GM18520 (cell line): ENCODE measurements around the gene PRSS21.

Experiments
- ATAC-seq: cut with Tn5 transposase; IDR thresholded peaks from one replicate; pipeline ENCODE4 v1.9.1; 2021; ENCODE audit not compliant: unreplicated experiment

The PRSS21 gene

GRCh38 chr16:2803545-2804195 lies 13.4 kb upstream of the PRSS21 start:
- ATAC-seq = no peak

- ATAC-seq = no peak
Measured at GRCh38 chr16:2804728-2805127, 12.3 kb upstream of the PRSS21 start.

- ATAC-seq = no peak
Measured at GRCh38 chr16:2806286-2806685, 10.8 kb upstream of the PRSS21 start.

GRCh38 chr16:2808181-2808580 lies 8.9 kb upstream of the PRSS21 start:
- no peak for ATAC-seq

- ATAC-seq = no peak
Measured at GRCh38 chr16:2809149-2809760, 7.8 kb upstream of the PRSS21 start.

- no peak for ATAC-seq
Measured at GRCh38 chr16:2810651-2811050, 6.4 kb upstream of the PRSS21 start.

GRCh38 chr16:2811703-2812471 lies 5.2 kb upstream of the PRSS21 start:
- no peak for ATAC-seq

GRCh38 chr16:2813771-2814221 lies 3.2 kb upstream of the PRSS21 start:
- no peak for ATAC-seq

- no peak for ATAC-seq
Measured at GRCh38 chr16:2814551-2815298, 2.3 kb upstream of the PRSS21 start.

- no peak for ATAC-seq
Measured at GRCh38 chr16:2815299-2815771, 1.7 kb upstream of the PRSS21 start.

- ATAC-seq = no peak
Measured at GRCh38 chr16:2817340-2818271, 569 bp downstream of the PRSS21 start.

- ATAC-seq = no peak
Measured at GRCh38 chr16:2818272-2818876, 1.3 kb downstream of the PRSS21 start.

GRCh38 chr16:2819179-2819938 lies 2.3 kb downstream of the PRSS21 start:
- ATAC-seq = no peak

GRCh38 chr16:2819939-2820835 lies 3.1 kb downstream of the PRSS21 start:
- no peak for ATAC-seq

- ATAC-seq = no peak
Measured at GRCh38 chr16:2820836-2821486, 3.9 kb downstream of the PRSS21 start.

- no peak for ATAC-seq
Measured at GRCh38 chr16:2821487-2822157, 4.6 kb downstream of the PRSS21 start.

GRCh38 chr16:2822158-2822495 lies 5.1 kb downstream of the PRSS21 start:
- no peak for ATAC-seq
